Suprapubic skin (tissue), 4 donors: Measurements from ENCODE around the gene SPRY4. TPM values are rescaled to one million over a fixed set of nuclear protein-coding genes. Genes with fewer than 3 reads are reported as not detected.

Experiments
- DNase-seq, 2 donors: peaks; one replicate each; pipeline ENCODE4 v3.0.0-alpha.2; 2019; ENCODE audit warnings: low spot score in 2 of 2
- H3K27ac ChIP-seq: fragments of 200-600 bp; sonication (generic); one replicate; pipeline ENCODE4 v1.5.1; 2019
- H3K27me3 ChIP-seq: fragments of 200-600 bp; sonication (generic); one replicate; pipeline ENCODE4 v1.5.1; 2019
- H3K36me3 ChIP-seq: fragments of 200-600 bp; sonication (generic); one replicate; pipeline ENCODE4 v1.5.1; 2019
- H3K4me1 ChIP-seq: fragments of 200-600 bp; sonication (generic); one replicate; pipeline ENCODE4 v1.5.1; 2019
- H3K4me3 ChIP-seq: fragments of 200-600 bp; sonication (generic); one replicate; pipeline ENCODE4 v1.5.1; 2019; ENCODE audit warnings: mild to moderate bottlenecking
- H3K9me3 ChIP-seq: fragments of 200-600 bp; sonication (generic); one replicate; pipeline ENCODE4 v1.5.1; 2019
- CTCF ChIP-seq, 2 donors: fragments of 200-600 bp in 1 of 2; fragments of 450-650 bp in 1 of 2; sonication (generic) in 1 of 2; IDR thresholded peaks; one replicate each; pipeline ENCODE4 v1.5.1; 2016 to 2019; ENCODE audit warnings: antibody characterized with exemption in 2 of 2, mild to moderate bottlenecking in 1 of 2, moderate library complexity in 1 of 2
- EP300 ChIP-seq: sonication (generic); formaldehyde crosslinking; IDR thresholded peaks from one replicate; pipeline ENCODE4 v1.6.1; 2017; ENCODE audit warnings: antibody characterized with exemption
- POLR2A ChIP-seq, 2 donors: fragments of 450-650 bp; IDR thresholded peaks; one replicate each; pipeline ENCODE4 v1.6.1; 2017; ENCODE audit warnings: antibody characterized with exemption in 2 of 2, mild to moderate bottlenecking in 2 of 2, moderate library complexity in 2 of 2
- POLR2AphosphoS5 ChIP-seq, 3 donors: sonication (generic); formaldehyde crosslinking; IDR thresholded peaks; one replicate each; pipeline ENCODE4 v1.6.1; 2017; ENCODE audit warnings: antibody characterized with exemption in 3 of 3
- WGBS: methylation state at CpG from one replicate; pipeline ENCODE4 v1.1.5; 2018; 5-methylcytosine and 5-hydroxymethylcytosine counted together
- total RNA-seq, 4 donors: library from RNA; depleted of rRNA; stranded (reverse); fragments of >200 nt; gene quantifications; one replicate each; pipeline ENCODE4 v1.1.0, GENCODE V29; 2016

SPRY4 gene
- total RNA-seq, 4 donors from 2014 or later = 4.2 to 7.9 (median 4.9) TPM

- peaks cover 18% of the 10 kb centered on the region for H3K4me1 ChIP-seq
- H3K27me3 ChIP-seq = no peaks in the 10 kb centered on the region
- H3K9me3 ChIP-seq = no peaks in the 10 kb centered on the region
- TF ChIP-seq POLR2A (IDR thresholded peaks at IDR 0.05) (no peak), CTCF (IDR thresholded peaks at IDR 0.05) (no peak), EP300 (no peak), POLR2AphosphoS5 (IDR thresholded peaks at IDR 0.05) (no peak)
- H3K4me3 ChIP-seq = no peak overlapping the region
- no peak for DNase-seq
- H3K27ac ChIP-seq = no peak overlapping the region
- no peaks in the 10 kb centered on the region for H3K36me3 ChIP-seq
- WGBS = 72% methylated on average over 5 of the region's 20 CpGs
Observed at GRCh38 chr5:142314109-142314508, 10.7 kb downstream of the SPRY4 start.

GRCh38 chr5:142313682-142314081 is 11.1 kb downstream of the SPRY4 start:
- 65% methylated on average over 4 of the region's 4 CpGs for WGBS
- TF ChIP-seq CTCF (IDR thresholded peaks at IDR 0.05) (no peak), EP300 (no peak), POLR2A (IDR thresholded peaks at IDR 0.05) (no peak), POLR2AphosphoS5 (IDR thresholded peaks at IDR 0.05) (no peak)
- Histone ChIP-seq H3K27ac (no peak overlapping the region), H3K4me3 (no peak overlapping the region), H3K4me1 (peaks cover 18% of the 10 kb centered on the region), H3K27me3 (no peaks in the 10 kb centered on the region), H3K9me3 (no peaks in the 10 kb centered on the region), H3K36me3 (no peaks in the 10 kb centered on the region)
- no peak for DNase-seq

- Histone ChIP-seq H3K27ac (no peak overlapping the region), H3K36me3 (no peaks in the 10 kb centered on the region), H3K27me3 (no peaks in the 10 kb centered on the region), H3K4me3 (no peak overlapping the region), H3K9me3 (no peaks in the 10 kb centered on the region), H3K4me1 (peaks cover 18% of the 10 kb centered on the region)
- DNase-seq = no peak
- TF ChIP-seq POLR2A (IDR thresholded peaks at IDR 0.05) = no peak
- no peak for TF ChIP-seq EP300
- TF ChIP-seq POLR2AphosphoS5 (IDR thresholded peaks at IDR 0.05) = no peak
- no peak for TF ChIP-seq CTCF (IDR thresholded peaks at IDR 0.05)
- 81% methylated on average over 10 of the region's 10 CpGs for WGBS
Observed at GRCh38 chr5:142313275-142313674, 11.5 kb downstream of the SPRY4 start.

GRCh38 chr5:142312399-142312798 is 12.4 kb downstream of the SPRY4 start:
- Histone ChIP-seq H3K4me3 (no peak overlapping the region), H3K9me3 (no peaks in the 10 kb centered on the region), H3K4me1 (peaks cover 18% of the 10 kb centered on the region), H3K36me3 (no peaks in the 10 kb centered on the region), H3K27ac (no peak overlapping the region), H3K27me3 (no peaks in the 10 kb centered on the region)
- TF ChIP-seq POLR2AphosphoS5 (IDR thresholded peaks at IDR 0.05) (no peak), POLR2A (IDR thresholded peaks at IDR 0.05) (no peak), EP300 (no peak), CTCF (IDR thresholded peaks at IDR 0.05) (no peak)
- DNase-seq = no peak
- 92% methylated on average over 5 of the region's 5 CpGs for WGBS

- no peaks in the 10 kb centered on the region for H3K27me3 ChIP-seq
- 82% methylated on average over 7 of the region's 7 CpGs for WGBS
- peaks cover 18% of the 10 kb centered on the region for H3K4me1 ChIP-seq
- TF ChIP-seq CTCF (IDR thresholded peaks at IDR 0.05) = no peak
- TF ChIP-seq POLR2A (IDR thresholded peaks at IDR 0.05) = no peak
- TF ChIP-seq EP300 = no peak
- TF ChIP-seq POLR2AphosphoS5 (IDR thresholded peaks at IDR 0.05) = no peak
- no peak overlapping the region for H3K27ac ChIP-seq
- no peak overlapping the region for H3K4me3 ChIP-seq
- no peaks in the 10 kb centered on the region for H3K36me3 ChIP-seq
- H3K9me3 ChIP-seq = no peaks in the 10 kb centered on the region
- DNase-seq = no peak
Observed at GRCh38 chr5:142311725-142312124, 13.1 kb downstream of the SPRY4 start.
